ENCODE measurements around the gene PIGQ. TPM values are rescaled to one million over a fixed set of nuclear protein-coding genes. Genes with fewer than 3 reads are reported as not detected.

Gene PIGQ
- total and polyA plus RNA-seq, 2 of the 4 experiments (the other 2 are of a cell fraction): 5.9 to 36.8 TPM

DNA sequence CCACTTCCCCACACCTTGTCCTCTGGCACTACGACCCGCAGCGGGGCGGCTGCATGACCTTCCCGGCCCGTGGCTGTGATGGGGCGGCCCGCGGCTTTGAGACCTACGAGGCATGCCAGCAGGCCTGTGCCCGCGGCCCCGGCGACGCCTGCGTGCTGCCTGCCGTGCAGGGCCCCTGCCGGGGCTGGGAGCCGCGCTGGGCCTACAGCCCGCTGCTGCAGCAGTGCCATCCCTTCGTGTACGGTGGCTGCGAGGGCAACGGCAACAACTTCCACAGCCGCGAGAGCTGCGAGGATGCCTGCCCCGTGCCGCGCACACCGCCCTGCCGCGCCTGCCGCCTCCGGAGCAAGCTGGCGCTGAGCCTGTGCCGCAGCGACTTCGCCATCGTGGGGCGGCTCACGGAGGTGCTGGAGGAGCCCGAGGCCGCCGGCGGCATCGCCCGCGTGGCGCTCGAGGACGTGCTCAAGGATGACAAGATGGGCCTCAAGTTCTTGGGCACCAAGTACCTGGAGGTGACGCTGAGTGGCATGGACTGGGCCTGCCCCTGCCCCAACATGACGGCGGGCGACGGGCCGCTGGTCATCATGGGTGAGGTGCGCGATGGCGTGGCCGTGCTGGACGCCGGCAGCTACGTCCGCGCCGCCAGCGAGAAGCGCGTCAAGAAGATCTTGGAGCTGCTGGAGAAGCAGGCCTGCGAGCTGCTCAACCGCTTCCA lies 63.7 kb downstream of the PIGQ start:
- ChIA-PET CTCF (no interaction called here), POLR2A (ENCODE audit: unreplicated experiment) (no interaction called here)
- H3K23ac ChIP-seq (ENCODE audit: low read depth, low read length): no peak overlapping the region
- TF ChIP-seq SMC3 (IDR thresholded peaks at IDR 0.05; ENCODE audit: low read depth, low read length): no peak
- TF ChIP-seq, protein P1, sequence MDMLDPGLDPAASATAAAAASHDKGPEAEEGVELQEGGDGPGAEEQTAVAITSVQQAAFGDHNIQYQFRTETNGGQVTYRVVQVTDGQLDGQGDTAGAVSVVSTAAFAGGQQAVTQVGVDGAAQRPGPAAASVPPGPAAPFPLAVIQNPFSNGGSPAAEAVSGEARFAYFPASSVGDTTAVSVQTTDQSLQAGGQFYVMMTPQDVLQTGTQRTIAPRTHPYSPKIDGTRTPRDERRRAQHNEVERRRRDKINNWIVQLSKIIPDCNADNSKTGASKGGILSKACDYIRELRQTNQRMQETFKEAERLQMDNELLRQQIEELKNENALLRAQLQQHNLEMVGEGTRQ (IDR thresholded peaks at IDR 0.05; ENCODE audit: low read depth, low read length): no peak
- no peak for TF ChIP-seq CHD1 (IDR thresholded peaks at IDR 0.05; ENCODE audit: low read depth, low read length)
- no peak for TF ChIP-seq MXI1 (IDR thresholded peaks at IDR 0.05; ENCODE audit: borderline replicate concordance, low read depth, low read length)
- no peak for TF ChIP-seq RFX5 (IDR thresholded peaks at IDR 0.05; ENCODE audit: low read depth, low read length)
- no peak for TF ChIP-seq FOS (IDR thresholded peaks at IDR 0.05; ENCODE audit: low read depth, low read length)
- TF ChIP-seq, protein P2, sequence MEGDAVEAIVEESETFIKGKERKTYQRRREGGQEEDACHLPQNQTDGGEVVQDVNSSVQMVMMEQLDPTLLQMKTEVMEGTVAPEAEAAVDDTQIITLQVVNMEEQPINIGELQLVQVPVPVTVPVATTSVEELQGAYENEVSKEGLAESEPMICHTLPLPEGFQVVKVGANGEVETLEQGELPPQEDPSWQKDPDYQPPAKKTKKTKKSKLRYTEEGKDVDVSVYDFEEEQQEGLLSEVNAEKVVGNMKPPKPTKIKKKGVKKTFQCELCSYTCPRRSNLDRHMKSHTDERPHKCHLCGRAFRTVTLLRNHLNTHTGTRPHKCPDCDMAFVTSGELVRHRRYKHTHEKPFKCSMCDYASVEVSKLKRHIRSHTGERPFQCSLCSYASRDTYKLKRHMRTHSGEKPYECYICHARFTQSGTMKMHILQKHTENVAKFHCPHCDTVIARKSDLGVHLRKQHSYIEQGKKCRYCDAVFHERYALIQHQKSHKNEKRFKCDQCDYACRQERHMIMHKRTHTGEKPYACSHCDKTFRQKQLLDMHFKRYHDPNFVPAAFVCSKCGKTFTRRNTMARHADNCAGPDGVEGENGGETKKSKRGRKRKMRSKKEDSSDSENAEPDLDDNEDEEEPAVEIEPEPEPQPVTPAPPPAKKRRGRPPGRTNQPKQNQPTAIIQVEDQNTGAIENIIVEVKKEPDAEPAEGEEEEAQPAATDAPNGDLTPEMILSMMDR (conservative IDR thresholded peaks at IDR 0.05; ENCODE audit: low read depth, low read length): no peak
- ATAC-seq (ENCODE audit: low read depth) (no peak), DNase-seq (no peak)
- no peak overlapping the region for H2BK120ac ChIP-seq (ENCODE audit: low read depth, low read length)
- H2BK20ac ChIP-seq (ENCODE audit: low read depth, low read length): no peak overlapping the region
- H3K4me2 ChIP-seq (ENCODE audit: low read depth, low read length): no peak overlapping the region
- H2BK5ac ChIP-seq (ENCODE audit: low read depth, low read length, poor library complexity, severe bottlenecking): no peak overlapping the region
- BruUV-seq (replicated peaks): no TSS peak
- H4K91ac ChIP-seq (ENCODE audit: insufficient read depth, low read depth, low read length): no peak overlapping the region
- dilution Hi-C loops (cut with HindIII; ENCODE audit: low sequenced_read_pairs, unreplicated experiment): no loop called here
- H3K14ac ChIP-seq (replicated peaks; ENCODE audit: low read depth, low read length): no peak overlapping the region
- H3K27ac ChIP-seq (ENCODE audit: insufficient read depth, low read length): no peak overlapping the region
- H2BK15ac ChIP-seq (ENCODE audit: low read depth, low read length): no peak overlapping the region
- in situ Hi-C loops (cut with MboI; ENCODE audit: low sequenced_read_pairs): no loop called here
- intact Hi-C loops (cut with micrococcal nuclease): no loop called here
- no peak overlapping the region for H2AK5ac ChIP-seq (ENCODE audit: low read depth, low read length)
- peaks cover 0 to 17% of the 10 kb centered on the region in 2 experiments; a peak in 2 of 4 replicates for H3K79me1 ChIP-seq (ENCODE audit: low read depth in 1 of 2, low read length in 2 of 2)
- H3K9me1 ChIP-seq (ENCODE audit: insufficient read depth, low read length): peaks cover 8% of the 10 kb centered on the region; the same call in 1 of the 2 replicates
- H3K18ac ChIP-seq (ENCODE audit: low read depth, low read length): no peak overlapping the region
- WGBS, 2 experiments (ENCODE audit: extremely low coverage in 2 of 2, insufficient read length in 1 of 2): 97% methylated on average over 55 of the region's 74 CpGs; no CpG with 5 or more reads in 1 of the 2 experiments
- peak overlapping the region; percentile 5 for H2AK9ac ChIP-seq (replicated peaks; ENCODE audit: low read depth, low read length, poor library complexity)
- no peak overlapping the region for H4K8ac ChIP-seq (ENCODE audit: low read depth in 2 of 2, low read length in 2 of 2)
- peaks cover 4% of the 10 kb centered on the region for H4K20me1 ChIP-seq (ENCODE audit: insufficient read depth, low read length)
- H3K4me3 ChIP-seq (ENCODE audit: insufficient read depth, low read depth, low read length): no peak overlapping the region
- H3K56ac ChIP-seq (ENCODE audit: extremely low read depth, insufficient read depth, low read length): no peak overlapping the region
- no peak overlapping the region for H3K9ac ChIP-seq (ENCODE audit: low read depth, low read length)
- peak overlapping the region; percentile 5 for H2AFZ ChIP-seq (replicated peaks; ENCODE audit: low read length, poor library complexity)
- no peaks in the 10 kb centered on the region for H3K27me3 ChIP-seq (ENCODE audit: control insufficient read depth, insufficient read depth, low read length)
- H4K5ac ChIP-seq (ENCODE audit: low read depth, low read length): no peak overlapping the region
- no peak overlapping the region for H3K4ac ChIP-seq (ENCODE audit: low read depth, low read length)
- peaks cover 25% of the 10 kb centered on the region for H3K4me1 ChIP-seq (ENCODE audit: control insufficient read depth, insufficient read depth, low read length)
- H3K36me3 ChIP-seq (ENCODE audit: control insufficient read depth, insufficient read depth, low read length): peaks cover 12% of the 10 kb centered on the region; the same call in 1 of the 2 replicates
- H3K9me3 ChIP-seq (ENCODE audit: control insufficient read depth, insufficient read depth, low read length): no peaks in the 10 kb centered on the region

All from IMR-90 (cell line).